ENCODE data around the gene HS3ST1. TPM values are rescaled to one million over a fixed set of nuclear protein-coding genes. Genes with fewer than 3 reads are reported as not detected.

Gene HS3ST1
- total RNA-seq: under 0.01 TPM

- H3K27ac ChIP-seq (ENCODE audit: low read depth, low read length): no peak within 1 kb of the TSS
- H3K9ac ChIP-seq (ENCODE audit: low read depth in 1 of 3, low read length in 3 of 3): peak within 1 kb of the TSS in 1 of 3 donors; percentile 45
- H3K36me3 ChIP-seq (ENCODE audit: control insufficient read depth in 3 of 3, insufficient read depth in 3 of 3, low read length in 3 of 3): no peaks in the 10 kb centered on the region
- peaks cover 0 to 17% (median 7%) of the 10 kb centered on the region in 3 donors for H3K4me1 ChIP-seq (ENCODE audit: control insufficient read depth in 3 of 3, insufficient read depth in 3 of 3, low read length in 3 of 3)
- no peaks in the 10 kb centered on the region for H3K9me3 ChIP-seq (ENCODE audit: control insufficient read depth in 3 of 3, low read length in 3 of 3)
- H3K4me3 ChIP-seq (ENCODE audit: low read length in 3 of 3): peak within 1 kb of the TSS; percentile 63 to 73 (median 64)
- H3K27me3 ChIP-seq (ENCODE audit: control insufficient read depth in 3 of 3, insufficient read depth in 3 of 3, low read length in 3 of 3): peaks cover 0 to 21% (median 17%) of the 10 kb centered on the region in 3 donors
Observed at GRCh38 chr4:11428231-11428898, at the start of gene HS3ST1. HS3ST1 (minus strand) TSS chr4:11428894; CDS start chr4:11400005, 28,889 bp downstream.

DNA sequence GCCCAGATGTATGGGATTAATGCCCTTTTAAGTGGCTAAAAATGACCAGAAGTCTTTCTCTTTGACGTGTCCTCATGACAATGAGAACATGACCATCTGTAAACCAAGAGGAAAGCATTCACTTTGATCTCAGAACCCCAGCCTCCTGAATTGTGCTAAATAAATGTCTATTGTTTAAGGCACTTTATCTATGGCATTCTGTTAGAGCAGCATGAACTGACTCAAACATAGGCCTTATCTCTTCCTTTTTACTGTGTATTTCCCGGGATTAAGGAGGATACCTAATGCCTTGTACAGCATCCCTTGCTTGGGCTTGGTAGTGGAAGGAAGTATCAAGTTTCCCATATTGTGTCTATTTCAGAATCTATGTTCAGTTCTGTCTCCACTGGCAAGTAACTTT, 47.2 kb upstream of the HS3ST1 start:
- Histone ChIP-seq H3K36me3 (ENCODE audit: control insufficient read depth in 3 of 3, insufficient read depth in 3 of 3, low read length in 3 of 3) (no peaks in the 10 kb centered on the region), H3K9ac (ENCODE audit: low read depth in 1 of 3, low read length in 3 of 3) (no peak overlapping the region), H3K27me3 (ENCODE audit: control insufficient read depth in 3 of 3, insufficient read depth in 3 of 3, low read length in 3 of 3) (no peaks in the 10 kb centered on the region), H3K4me1 (ENCODE audit: control insufficient read depth in 3 of 3, insufficient read depth in 3 of 3, low read length in 3 of 3) (no peaks in the 10 kb centered on the region), H3K27ac (ENCODE audit: low read depth, low read length) (no peak overlapping the region), H3K4me3 (ENCODE audit: low read length in 3 of 3) (no peak overlapping the region), H3K9me3 (ENCODE audit: control insufficient read depth in 3 of 3, low read length in 3 of 3) (peaks cover 0 to 2% (median 0%) of the 10 kb centered on the region in 3 donors)

DNA sequence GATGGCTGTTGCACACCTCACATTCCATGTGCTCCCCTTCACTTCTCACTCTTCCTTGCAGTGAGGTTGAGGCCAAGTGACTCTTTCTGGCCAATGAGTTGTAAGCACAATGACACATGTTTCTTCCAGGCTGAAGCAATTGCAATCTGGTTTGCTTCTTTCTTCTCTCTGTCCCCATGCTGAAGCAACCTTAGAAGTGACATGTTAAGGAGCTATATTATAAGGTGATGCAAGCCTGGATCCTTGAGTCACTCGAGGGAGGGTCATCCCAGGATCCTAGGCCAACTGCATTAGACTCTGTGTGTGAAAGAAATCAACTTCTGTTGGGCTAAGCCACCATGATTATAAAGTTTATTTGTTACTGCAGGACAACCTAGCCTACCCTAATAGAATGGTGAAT, 45.5 kb upstream of the HS3ST1 start:
- H3K4me1 ChIP-seq (ENCODE audit: control insufficient read depth in 3 of 3, insufficient read depth in 3 of 3, low read length in 3 of 3): no peaks in the 10 kb centered on the region
- no peaks in the 10 kb centered on the region for H3K9me3 ChIP-seq (ENCODE audit: control insufficient read depth in 3 of 3, low read length in 3 of 3)
- no peak overlapping the region for H3K4me3 ChIP-seq (ENCODE audit: low read length in 3 of 3)
- H3K36me3 ChIP-seq (ENCODE audit: control insufficient read depth in 3 of 3, insufficient read depth in 3 of 3, low read length in 3 of 3): no peaks in the 10 kb centered on the region
- H3K27ac ChIP-seq (ENCODE audit: low read depth, low read length): no peak overlapping the region
- no peak overlapping the region for H3K9ac ChIP-seq (ENCODE audit: low read depth in 1 of 3, low read length in 3 of 3)
- H3K27me3 ChIP-seq (ENCODE audit: control insufficient read depth in 3 of 3, insufficient read depth in 3 of 3, low read length in 3 of 3): no peaks in the 10 kb centered on the region

DNA sequence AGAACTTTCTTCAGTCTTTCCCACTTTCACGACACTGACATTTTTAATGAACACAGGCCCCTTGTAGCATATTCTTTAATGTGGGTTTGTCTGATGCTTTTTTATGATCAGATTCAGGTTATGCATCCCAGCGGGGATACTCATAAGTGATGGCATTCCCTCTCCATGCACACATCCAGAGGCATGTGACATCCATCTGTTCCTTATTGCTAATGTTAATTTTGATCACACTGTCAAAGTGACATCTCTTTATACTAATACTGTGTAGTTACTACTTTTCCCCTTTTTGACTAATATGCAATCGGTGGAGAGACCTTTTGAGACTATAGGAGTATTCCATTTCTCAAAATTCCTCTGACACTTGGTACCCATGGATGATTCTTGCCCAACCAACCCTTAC, 43.8 kb upstream of the HS3ST1 start:
- Histone ChIP-seq H3K4me1 (ENCODE audit: control insufficient read depth in 3 of 3, insufficient read depth in 3 of 3, low read length in 3 of 3) (no peaks in the 10 kb centered on the region), H3K27me3 (ENCODE audit: control insufficient read depth in 3 of 3, insufficient read depth in 3 of 3, low read length in 3 of 3) (no peaks in the 10 kb centered on the region), H3K36me3 (ENCODE audit: control insufficient read depth in 3 of 3, insufficient read depth in 3 of 3, low read length in 3 of 3) (no peaks in the 10 kb centered on the region), H3K9ac (ENCODE audit: low read depth in 1 of 3, low read length in 3 of 3) (no peak overlapping the region), H3K27ac (ENCODE audit: low read depth, low read length) (no peak overlapping the region), H3K9me3 (ENCODE audit: control insufficient read depth in 3 of 3, low read length in 3 of 3) (no peaks in the 10 kb centered on the region), H3K4me3 (ENCODE audit: low read length in 3 of 3) (no peak overlapping the region)

DNA sequence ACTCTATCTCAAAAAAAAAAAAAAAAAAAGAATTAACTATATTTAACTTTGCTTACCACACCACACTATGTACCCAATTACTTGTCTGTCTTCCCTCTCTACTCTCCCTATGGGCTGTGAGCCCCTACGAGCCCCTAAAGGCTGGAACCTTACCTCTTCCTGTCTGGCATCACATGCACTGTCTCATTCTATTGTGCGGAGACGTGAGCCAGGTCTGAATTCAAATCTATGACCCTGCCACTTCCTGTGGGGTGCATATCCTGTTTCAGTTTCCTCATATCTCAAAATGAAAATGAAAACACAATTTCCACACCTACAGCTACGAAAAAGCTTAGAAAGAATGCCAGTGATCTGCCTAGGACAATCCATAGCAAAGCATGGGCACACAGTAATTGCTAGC, 42.9 kb upstream of the HS3ST1 start:
- Histone ChIP-seq H3K27ac (ENCODE audit: low read depth, low read length) (no peak overlapping the region), H3K4me1 (ENCODE audit: control insufficient read depth in 3 of 3, insufficient read depth in 3 of 3, low read length in 3 of 3) (no peaks in the 10 kb centered on the region), H3K27me3 (ENCODE audit: control insufficient read depth in 3 of 3, insufficient read depth in 3 of 3, low read length in 3 of 3) (no peaks in the 10 kb centered on the region), H3K9me3 (ENCODE audit: control insufficient read depth in 3 of 3, low read length in 3 of 3) (no peaks in the 10 kb centered on the region), H3K4me3 (ENCODE audit: low read length in 3 of 3) (peak overlapping the region in 1 of 3 donors; percentile 35), H3K36me3 (ENCODE audit: control insufficient read depth in 3 of 3, insufficient read depth in 3 of 3, low read length in 3 of 3) (no peaks in the 10 kb centered on the region), H3K9ac (ENCODE audit: low read depth in 1 of 3, low read length in 3 of 3) (no peak overlapping the region)

- Histone ChIP-seq H3K27me3 (ENCODE audit: control insufficient read depth in 3 of 3, insufficient read depth in 3 of 3, low read length in 3 of 3) (no peaks in the 10 kb centered on the region), H3K36me3 (ENCODE audit: control insufficient read depth in 3 of 3, insufficient read depth in 3 of 3, low read length in 3 of 3) (no peaks in the 10 kb centered on the region), H3K4me3 (ENCODE audit: low read length in 3 of 3) (no peak overlapping the region), H3K4me1 (ENCODE audit: control insufficient read depth in 3 of 3, insufficient read depth in 3 of 3, low read length in 3 of 3) (no peaks in the 10 kb centered on the region), H3K27ac (ENCODE audit: low read depth, low read length) (no peak overlapping the region), H3K9ac (ENCODE audit: low read depth in 1 of 3, low read length in 3 of 3) (no peak overlapping the region), H3K9me3 (ENCODE audit: control insufficient read depth in 3 of 3, low read length in 3 of 3) (no peaks in the 10 kb centered on the region)
Observed at GRCh38 chr4:11471046-11471441, 42.4 kb upstream of the HS3ST1 start.

- no peaks in the 10 kb centered on the region for H3K36me3 ChIP-seq (ENCODE audit: control insufficient read depth in 3 of 3, insufficient read depth in 3 of 3, low read length in 3 of 3)
- no peaks in the 10 kb centered on the region for H3K4me1 ChIP-seq (ENCODE audit: control insufficient read depth in 3 of 3, insufficient read depth in 3 of 3, low read length in 3 of 3)
- no peak overlapping the region for H3K4me3 ChIP-seq (ENCODE audit: low read length in 3 of 3)
- H3K9me3 ChIP-seq (ENCODE audit: control insufficient read depth in 3 of 3, low read length in 3 of 3): no peaks in the 10 kb centered on the region
- no peaks in the 10 kb centered on the region for H3K27me3 ChIP-seq (ENCODE audit: control insufficient read depth in 3 of 3, insufficient read depth in 3 of 3, low read length in 3 of 3)
- H3K9ac ChIP-seq (ENCODE audit: low read depth in 1 of 3, low read length in 3 of 3): no peak overlapping the region
- H3K27ac ChIP-seq (ENCODE audit: low read depth, low read length): no peak overlapping the region
Observed at GRCh38 chr4:11470438-11471045, 41.8 kb upstream of the HS3ST1 start.

DNA sequence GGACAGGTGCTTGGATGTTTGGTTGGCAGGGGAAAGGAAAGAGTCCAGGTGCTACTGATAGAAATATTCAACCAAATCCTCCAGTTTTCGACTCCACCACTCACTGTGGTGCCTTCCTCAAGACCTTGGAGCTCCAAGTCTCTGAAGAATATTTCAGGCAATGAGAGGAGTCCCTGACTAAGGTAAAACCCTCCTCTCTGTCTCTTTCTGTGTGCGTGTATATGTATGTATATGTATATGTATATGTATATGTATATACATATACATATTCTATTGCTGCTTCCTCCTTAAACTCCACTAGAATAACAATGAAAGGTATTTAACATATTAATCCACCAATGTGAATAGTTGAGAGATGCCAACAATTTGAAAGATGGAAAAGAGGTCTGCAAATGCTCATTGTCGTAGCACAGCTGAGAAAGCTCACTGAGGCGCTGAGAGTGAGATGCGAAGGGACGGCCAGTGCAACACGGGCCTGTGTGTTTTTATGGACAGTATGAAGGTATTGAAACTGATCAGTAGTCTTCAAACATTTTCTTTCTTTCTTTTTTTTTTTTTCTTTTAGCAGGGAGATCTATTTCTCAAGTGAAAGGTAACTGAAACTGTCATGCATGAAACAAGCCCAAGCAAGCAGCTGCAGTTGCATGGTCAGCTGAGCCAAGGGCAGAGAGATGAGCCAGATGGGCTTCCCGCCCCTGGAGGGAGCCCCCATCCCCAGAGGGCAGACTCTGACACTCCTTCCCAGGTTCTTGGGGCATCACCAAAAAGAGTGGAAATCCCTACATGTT, 41.1 kb upstream of the HS3ST1 start:
- no peak overlapping the region for H3K4me3 ChIP-seq (ENCODE audit: low read length in 3 of 3)
- H3K27ac ChIP-seq (ENCODE audit: low read depth, low read length): no peak overlapping the region
- no peaks in the 10 kb centered on the region for H3K27me3 ChIP-seq (ENCODE audit: control insufficient read depth in 3 of 3, insufficient read depth in 3 of 3, low read length in 3 of 3)
- no peaks in the 10 kb centered on the region for H3K4me1 ChIP-seq (ENCODE audit: control insufficient read depth in 3 of 3, insufficient read depth in 3 of 3, low read length in 3 of 3)
- no peaks in the 10 kb centered on the region for H3K9me3 ChIP-seq (ENCODE audit: control insufficient read depth in 3 of 3, low read length in 3 of 3)
- no peaks in the 10 kb centered on the region for H3K36me3 ChIP-seq (ENCODE audit: control insufficient read depth in 3 of 3, insufficient read depth in 3 of 3, low read length in 3 of 3)
- H3K9ac ChIP-seq (ENCODE audit: low read depth in 1 of 3, low read length in 3 of 3): no peak overlapping the region

DNA sequence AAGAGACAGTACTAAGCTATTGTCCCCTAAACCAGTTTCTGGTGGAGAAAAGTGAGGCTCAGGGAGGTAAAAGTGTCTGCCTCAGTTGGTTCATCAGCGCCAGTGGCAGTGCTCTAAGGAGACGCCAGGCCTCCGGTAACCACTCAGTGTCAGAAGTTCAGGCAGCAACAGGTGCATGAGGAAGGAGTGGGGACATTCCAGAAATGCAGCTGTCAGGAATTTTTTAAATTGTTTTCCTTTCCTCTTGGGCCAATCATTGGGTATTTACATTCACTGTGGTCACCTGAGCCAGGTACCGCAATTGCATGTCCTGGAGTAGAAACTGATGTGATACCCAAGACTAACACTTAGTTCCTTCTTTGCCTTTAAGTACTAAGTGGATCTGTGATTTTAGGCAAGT, 40.2 kb upstream of the HS3ST1 start:
- Histone ChIP-seq H3K9ac (ENCODE audit: low read depth in 1 of 3, low read length in 3 of 3) (no peak overlapping the region), H3K36me3 (ENCODE audit: control insufficient read depth in 3 of 3, insufficient read depth in 3 of 3, low read length in 3 of 3) (no peaks in the 10 kb centered on the region), H3K27ac (ENCODE audit: low read depth, low read length) (no peak overlapping the region), H3K4me1 (ENCODE audit: control insufficient read depth in 3 of 3, insufficient read depth in 3 of 3, low read length in 3 of 3) (no peaks in the 10 kb centered on the region), H3K4me3 (ENCODE audit: low read length in 3 of 3) (no peak overlapping the region), H3K27me3 (ENCODE audit: control insufficient read depth in 3 of 3, insufficient read depth in 3 of 3, low read length in 3 of 3) (no peaks in the 10 kb centered on the region), H3K9me3 (ENCODE audit: control insufficient read depth in 3 of 3, low read length in 3 of 3) (no peaks in the 10 kb centered on the region)

DNA sequence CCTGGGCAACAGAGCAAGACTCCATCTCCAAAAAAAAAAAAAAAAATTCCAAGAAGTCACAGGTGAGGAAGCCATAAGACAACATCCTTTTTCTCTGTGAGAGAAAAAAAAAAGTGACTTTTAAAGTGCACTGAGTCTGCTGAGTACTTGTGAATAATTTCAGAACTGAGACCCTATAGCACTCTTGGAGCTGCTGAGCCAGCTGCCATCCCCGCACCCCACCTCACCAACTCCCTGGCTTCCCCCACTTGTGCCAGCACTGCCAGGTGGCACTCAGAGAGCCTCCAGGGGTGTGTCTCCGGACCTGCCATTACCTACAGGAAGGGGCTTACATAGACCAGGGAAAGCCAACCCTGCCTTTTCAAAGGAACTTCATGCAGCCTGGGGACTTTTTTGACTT, 39.2 kb upstream of the HS3ST1 start:
- Histone ChIP-seq H3K9me3 (ENCODE audit: control insufficient read depth in 3 of 3, low read length in 3 of 3) (no peaks in the 10 kb centered on the region), H3K4me1 (ENCODE audit: control insufficient read depth in 3 of 3, insufficient read depth in 3 of 3, low read length in 3 of 3) (no peaks in the 10 kb centered on the region), H3K27ac (ENCODE audit: low read depth, low read length) (no peak overlapping the region), H3K27me3 (ENCODE audit: control insufficient read depth in 3 of 3, insufficient read depth in 3 of 3, low read length in 3 of 3) (no peaks in the 10 kb centered on the region), H3K9ac (ENCODE audit: low read depth in 1 of 3, low read length in 3 of 3) (no peak overlapping the region), H3K4me3 (ENCODE audit: low read length in 3 of 3) (no peak overlapping the region), H3K36me3 (ENCODE audit: control insufficient read depth in 3 of 3, insufficient read depth in 3 of 3, low read length in 3 of 3) (no peaks in the 10 kb centered on the region)

Data from skeletal muscle tissue (tissue), 4 donors.